ENCODE measurements around the gene MYLK4.

MYLK4 gene

DNA sequence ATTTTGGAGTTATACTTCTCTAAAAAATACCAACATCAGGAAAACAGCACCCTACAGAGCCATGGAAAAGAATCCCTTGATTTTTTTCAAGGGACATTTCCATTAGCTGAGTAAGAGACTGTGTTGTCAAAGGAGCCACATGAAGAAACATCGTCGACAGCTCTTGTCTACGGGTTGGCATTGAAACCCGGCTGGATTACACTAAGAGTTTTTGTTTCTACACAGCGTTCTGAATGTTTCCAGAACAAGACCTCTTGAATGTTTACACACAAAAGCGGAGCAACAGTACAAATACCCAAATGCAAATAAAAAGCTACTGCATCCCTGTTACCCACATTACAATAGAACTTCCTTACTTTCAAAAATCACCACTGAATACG, 2.4 kb upstream of the MYLK4 start:
- Mint-ChIP-seq H3K27ac (no peak overlapping the region), H3K27me3 (ENCODE audit: low read depth) (peaks cover 12% of the 10 kb centered on the region), H3K4me3 (no peak overlapping the region), H3K9me3 (no peaks in the 10 kb centered on the region), H3K36me3 (ENCODE audit: low read depth) (no peaks in the 10 kb centered on the region), H3K4me1 (peaks cover 30% of the 10 kb centered on the region)
- TF ChIP-seq, protein P1, sequence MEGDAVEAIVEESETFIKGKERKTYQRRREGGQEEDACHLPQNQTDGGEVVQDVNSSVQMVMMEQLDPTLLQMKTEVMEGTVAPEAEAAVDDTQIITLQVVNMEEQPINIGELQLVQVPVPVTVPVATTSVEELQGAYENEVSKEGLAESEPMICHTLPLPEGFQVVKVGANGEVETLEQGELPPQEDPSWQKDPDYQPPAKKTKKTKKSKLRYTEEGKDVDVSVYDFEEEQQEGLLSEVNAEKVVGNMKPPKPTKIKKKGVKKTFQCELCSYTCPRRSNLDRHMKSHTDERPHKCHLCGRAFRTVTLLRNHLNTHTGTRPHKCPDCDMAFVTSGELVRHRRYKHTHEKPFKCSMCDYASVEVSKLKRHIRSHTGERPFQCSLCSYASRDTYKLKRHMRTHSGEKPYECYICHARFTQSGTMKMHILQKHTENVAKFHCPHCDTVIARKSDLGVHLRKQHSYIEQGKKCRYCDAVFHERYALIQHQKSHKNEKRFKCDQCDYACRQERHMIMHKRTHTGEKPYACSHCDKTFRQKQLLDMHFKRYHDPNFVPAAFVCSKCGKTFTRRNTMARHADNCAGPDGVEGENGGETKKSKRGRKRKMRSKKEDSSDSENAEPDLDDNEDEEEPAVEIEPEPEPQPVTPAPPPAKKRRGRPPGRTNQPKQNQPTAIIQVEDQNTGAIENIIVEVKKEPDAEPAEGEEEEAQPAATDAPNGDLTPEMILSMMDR (IDR thresholded peaks at IDR 0.05; ENCODE audit: unreplicated experiment in 3 of 3), result no peak

DNA sequence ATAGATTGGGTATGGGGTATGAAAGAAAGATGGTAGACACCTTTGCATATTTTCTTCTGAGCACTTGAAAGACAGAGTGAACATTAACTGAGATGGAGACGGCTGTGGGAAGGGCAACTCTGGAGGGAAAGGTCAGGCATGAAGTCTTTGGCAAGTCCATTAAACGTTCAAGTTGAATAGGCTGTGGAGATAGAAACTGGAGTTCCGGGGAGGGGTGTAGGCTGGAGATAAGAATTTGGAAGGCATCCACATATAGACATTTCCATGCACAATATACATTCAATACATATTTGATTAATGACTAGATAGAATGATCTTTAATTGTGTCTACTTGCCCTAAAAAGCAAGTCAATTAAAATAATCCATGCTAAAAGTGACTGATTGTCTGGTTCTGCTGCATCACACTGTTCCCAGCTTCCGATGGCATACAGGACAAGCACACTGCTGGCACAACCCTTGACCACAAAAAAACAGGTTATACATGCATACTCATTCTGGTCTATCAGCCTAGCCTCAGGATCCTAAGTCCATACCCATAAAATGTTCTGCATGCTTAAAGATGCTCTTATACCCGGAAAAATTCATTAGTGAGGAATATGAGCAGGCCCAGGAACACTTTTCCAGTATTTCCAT, 1.9 kb upstream of the MYLK4 start:
- H3K9me3 Mint-ChIP-seq, result no peaks in the 10 kb centered on the region
- no peaks in the 10 kb centered on the region for H3K36me3 Mint-ChIP-seq (ENCODE audit: low read depth)
- TF ChIP-seq, protein P1 (IDR thresholded peaks at IDR 0.05; ENCODE audit: unreplicated experiment in 3 of 3), result no peak
- no peak overlapping the region for H3K4me3 Mint-ChIP-seq
- peaks cover 12% of the 10 kb centered on the region for H3K27me3 Mint-ChIP-seq (ENCODE audit: low read depth)
- H3K27ac Mint-ChIP-seq, result no peak overlapping the region
- peaks cover 35% of the 10 kb centered on the region for H3K4me1 Mint-ChIP-seq

DNA sequence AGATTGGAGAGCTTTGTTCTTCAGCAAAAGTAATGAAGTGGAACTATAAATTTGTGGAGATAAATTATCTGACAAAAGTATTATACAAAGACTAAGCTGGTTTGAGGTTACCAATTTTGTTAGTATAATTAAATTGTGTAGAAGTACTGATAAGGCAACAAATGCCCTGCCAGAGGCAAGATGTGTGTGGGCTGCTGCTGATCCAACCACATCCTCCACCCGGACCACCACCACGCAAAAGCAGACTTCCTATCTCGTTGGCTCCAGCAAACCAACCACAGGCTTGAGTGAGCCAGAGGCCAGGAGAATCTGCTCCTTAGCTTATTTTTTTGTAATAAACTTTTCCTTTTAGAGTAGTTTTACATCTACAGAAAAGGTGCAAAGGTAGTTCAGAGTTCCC, 1.1 kb upstream of the MYLK4 start:
- Mint-ChIP-seq H3K36me3 (ENCODE audit: low read depth) (no peaks in the 10 kb centered on the region), H3K9me3 (no peaks in the 10 kb centered on the region), H3K27me3 (ENCODE audit: low read depth) (peaks cover 12% of the 10 kb centered on the region), H3K27ac (no peak overlapping the region), H3K4me1 (peaks cover 36% of the 10 kb centered on the region), H3K4me3 (no peak overlapping the region)
- TF ChIP-seq, protein P1 (IDR thresholded peaks at IDR 0.05; ENCODE audit: unreplicated experiment in 3 of 3), result no peak

GRCh38 chr6:2749969-2750600, 637 bp downstream of the MYLK4 start:
- peak overlapping the region in 1 of 3 experiments; percentile 80 for H3K27ac Mint-ChIP-seq
- H3K9me3 Mint-ChIP-seq, result no peaks in the 10 kb centered on the region
- peaks cover 12% of the 10 kb centered on the region for H3K27me3 Mint-ChIP-seq (ENCODE audit: low read depth)
- TF ChIP-seq, protein P1 (IDR thresholded peaks at IDR 0.05; ENCODE audit: unreplicated experiment in 3 of 3), result peak; percentile 80 to 88 (median 86)
- H3K36me3 Mint-ChIP-seq (ENCODE audit: low read depth), result no peaks in the 10 kb centered on the region
- peak overlapping the region; percentile 5 to 73 (median 53) for H3K4me3 Mint-ChIP-seq
- H3K4me1 Mint-ChIP-seq, result peaks cover 47% of the 10 kb centered on the region

DNA sequence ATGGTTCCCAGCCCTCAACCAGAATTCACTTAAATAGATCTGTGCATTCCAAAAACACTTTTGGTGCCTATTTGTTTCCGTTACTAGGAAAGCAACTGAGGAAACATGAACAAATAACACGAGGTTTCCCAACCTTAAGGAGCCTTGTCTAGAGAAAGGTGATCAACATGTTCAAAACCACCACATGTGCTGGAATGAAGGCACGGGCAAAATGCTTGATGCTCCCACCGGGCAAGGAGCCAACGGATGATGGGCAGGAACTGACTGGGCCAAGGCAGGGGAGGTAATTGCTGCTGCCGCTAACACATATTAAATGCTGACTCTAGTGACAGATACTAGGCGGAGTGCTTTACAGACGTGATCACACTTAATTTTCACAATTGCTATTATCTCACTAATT, 2.5 kb downstream of the MYLK4 start:
- Mint-ChIP-seq H3K36me3 (ENCODE audit: low read depth) (no peaks in the 10 kb centered on the region), H3K27ac (no peak overlapping the region), H3K9me3 (no peaks in the 10 kb centered on the region), H3K4me1 (peaks cover 66% of the 10 kb centered on the region), H3K4me3 (no peak overlapping the region), H3K27me3 (ENCODE audit: low read depth) (peaks cover 16% of the 10 kb centered on the region)
- TF ChIP-seq, protein P1 (IDR thresholded peaks at IDR 0.05; ENCODE audit: unreplicated experiment in 3 of 3), result no peak
